SH-SY5Y (cell line): ENCODE measurements around the gene FCN2.

Source experiments
- GATA2 ChIP-seq: IDR thresholded peaks from 2 replicates; pipeline ENCODE4 v1.6.1; 2011; ENCODE audit warnings: mild to moderate bottlenecking, low read depth, low read length
- GATA3 ChIP-seq: IDR thresholded peaks from 2 replicates; pipeline ENCODE4 v1.6.1; 2011; ENCODE audit warnings: low read depth, mild to moderate bottlenecking, low read length, moderate library complexity

Gene FCN2

DNA sequence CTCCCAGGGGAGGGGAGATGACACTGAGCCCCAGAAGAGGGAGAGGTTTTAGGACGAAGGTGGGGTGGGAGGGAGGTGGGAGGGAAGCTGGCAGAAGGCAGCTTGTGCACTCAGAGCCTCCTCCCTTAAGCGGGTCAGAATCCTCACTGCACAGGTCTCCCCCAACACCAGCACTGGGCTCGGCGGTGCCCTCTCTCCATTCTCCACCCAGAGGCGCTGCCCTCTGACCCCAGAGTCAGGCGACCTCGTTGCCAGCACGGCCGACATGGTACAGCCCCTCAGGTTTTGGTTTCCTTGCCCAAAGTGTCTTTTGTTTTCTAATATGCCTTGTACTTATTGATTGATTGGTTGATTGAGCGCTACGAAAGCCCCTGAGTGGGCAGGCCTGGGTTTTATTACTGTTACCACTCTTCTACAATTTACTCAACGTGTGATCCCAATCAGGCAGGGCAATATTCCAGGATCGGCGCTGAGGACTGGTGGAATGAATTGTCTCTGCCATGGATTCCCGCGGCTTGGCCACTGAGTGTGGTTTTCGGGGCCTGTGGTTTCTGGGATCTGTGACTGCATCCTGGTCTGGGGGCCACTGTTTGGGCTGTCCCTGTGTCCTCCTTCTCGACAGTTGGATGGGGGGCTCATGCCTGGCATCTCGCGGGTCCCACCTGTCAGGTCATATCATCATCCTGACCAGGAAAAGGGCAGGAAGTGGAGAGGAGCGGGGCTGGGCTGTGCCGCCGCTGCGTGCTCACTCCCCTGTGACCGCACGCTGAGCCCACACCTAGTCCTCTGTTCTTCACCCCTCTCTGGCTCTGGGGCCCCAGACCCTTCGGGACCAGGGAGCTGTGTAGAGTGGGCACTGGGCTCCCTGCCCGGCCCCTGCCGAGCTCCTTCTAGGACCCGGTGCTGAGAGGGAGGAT lies 9.6 kb upstream of the FCN2 start:
- TF ChIP-seq GATA2 (no peak), GATA3 (no peak)

DNA sequence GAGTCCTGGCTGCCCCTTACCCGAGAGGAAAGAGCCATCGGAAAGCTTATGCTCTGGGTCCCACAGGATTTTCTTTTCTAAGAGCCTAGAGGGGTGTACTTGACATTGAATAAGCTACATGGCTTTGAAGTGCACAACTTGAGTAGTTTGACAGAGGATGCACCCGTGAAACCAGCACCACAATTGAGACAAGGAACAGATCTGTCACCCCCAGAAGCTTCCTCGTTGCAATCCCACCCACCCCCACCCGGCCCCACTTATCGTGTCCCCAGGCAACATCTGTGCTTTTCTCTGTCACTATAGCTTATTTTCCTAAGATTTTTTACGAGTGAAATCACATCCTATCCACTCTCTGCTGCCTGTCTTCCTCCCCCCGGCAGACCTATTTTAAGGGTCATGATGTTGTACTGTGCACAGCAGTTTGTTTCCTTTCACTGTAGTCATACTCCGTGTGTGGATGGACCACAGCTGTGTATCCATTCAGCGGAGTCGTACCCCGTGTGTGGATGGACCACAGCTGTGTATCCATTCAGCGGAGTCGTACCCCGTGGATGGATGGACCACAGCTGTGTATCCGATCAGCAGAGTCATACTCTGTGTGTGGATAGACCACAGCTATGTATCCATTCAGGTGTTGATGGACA lies 8.8 kb upstream of the FCN2 start:
- TF ChIP-seq GATA2 (no peak), GATA3 (no peak)

GRCh38 chr9:134872482-134873231 lies 8.0 kb upstream of the FCN2 start:
- TF ChIP-seq GATA2 (no peak), GATA3 (no peak)

- TF ChIP-seq GATA3 = no peak
- TF ChIP-seq GATA2 = no peak
Measured at GRCh38 chr9:134875371-134875770, 5.2 kb upstream of the FCN2 start.

DNA sequence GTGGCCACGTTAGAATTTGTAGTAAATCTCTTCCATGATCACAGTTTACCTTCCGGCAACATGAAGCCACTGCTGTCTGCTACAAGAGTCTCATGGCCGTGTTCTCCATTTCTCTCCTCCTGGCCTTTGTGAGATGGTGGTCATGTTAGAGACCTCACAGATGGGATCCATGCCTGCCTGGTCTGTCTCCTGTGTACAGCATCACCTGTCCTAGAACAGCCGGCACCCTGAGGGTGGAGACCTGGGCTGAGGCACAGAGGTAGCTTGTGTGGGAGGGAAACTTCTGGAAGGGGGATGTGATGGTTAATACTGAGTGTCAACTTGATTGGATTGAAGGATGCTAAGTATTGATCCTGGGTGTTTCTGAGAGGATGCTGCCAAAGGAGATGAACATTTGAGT lies 3.1 kb upstream of the FCN2 start:
- TF ChIP-seq GATA3 (no peak), GATA2 (no peak)

DNA sequence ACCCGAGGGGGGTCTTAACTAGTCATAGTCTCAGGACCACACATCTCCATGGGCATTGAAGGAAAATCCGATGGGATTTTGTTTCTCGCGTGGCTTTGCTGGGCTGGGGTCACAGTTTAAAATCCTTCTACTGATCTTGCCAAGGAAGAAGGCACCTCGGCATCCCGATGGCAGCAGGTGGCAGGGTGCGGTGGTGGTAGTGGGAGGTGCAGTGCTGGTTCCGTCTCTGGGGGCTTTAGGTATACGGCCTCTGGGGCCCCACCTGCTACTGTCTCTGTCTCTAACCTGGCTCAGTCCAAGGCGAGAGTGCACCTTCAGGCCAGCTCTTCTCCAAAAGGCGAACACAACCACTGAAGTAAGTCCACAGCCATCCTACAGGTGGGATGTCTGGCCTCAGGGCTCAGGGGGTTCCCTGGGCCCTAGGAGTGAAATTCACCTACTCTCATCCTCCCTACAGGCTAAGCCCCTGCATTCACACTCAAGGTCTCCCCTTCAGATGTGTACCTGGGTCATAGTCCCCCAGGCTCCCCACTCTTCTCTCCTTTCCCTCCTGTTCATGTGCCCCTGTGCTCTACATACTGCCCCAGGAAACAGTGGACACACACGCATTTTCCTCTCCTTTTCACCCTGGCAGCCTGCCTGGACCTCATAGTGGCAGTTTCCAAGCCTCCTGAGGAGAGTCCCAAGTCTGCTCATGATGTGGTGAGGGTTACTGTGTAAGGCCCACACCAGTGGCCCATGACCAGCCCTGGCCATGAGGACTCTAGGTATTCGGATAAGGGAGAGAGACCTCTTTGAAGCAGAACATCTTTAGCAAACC lies 736 bp upstream of the FCN2 start:
- no peak for TF ChIP-seq GATA3
- no peak for TF ChIP-seq GATA2

- no peak for TF ChIP-seq GATA3
- TF ChIP-seq GATA2 = no peak
Measured at GRCh38 chr9:134881313-134881670, 682 bp downstream of the FCN2 start.

DNA sequence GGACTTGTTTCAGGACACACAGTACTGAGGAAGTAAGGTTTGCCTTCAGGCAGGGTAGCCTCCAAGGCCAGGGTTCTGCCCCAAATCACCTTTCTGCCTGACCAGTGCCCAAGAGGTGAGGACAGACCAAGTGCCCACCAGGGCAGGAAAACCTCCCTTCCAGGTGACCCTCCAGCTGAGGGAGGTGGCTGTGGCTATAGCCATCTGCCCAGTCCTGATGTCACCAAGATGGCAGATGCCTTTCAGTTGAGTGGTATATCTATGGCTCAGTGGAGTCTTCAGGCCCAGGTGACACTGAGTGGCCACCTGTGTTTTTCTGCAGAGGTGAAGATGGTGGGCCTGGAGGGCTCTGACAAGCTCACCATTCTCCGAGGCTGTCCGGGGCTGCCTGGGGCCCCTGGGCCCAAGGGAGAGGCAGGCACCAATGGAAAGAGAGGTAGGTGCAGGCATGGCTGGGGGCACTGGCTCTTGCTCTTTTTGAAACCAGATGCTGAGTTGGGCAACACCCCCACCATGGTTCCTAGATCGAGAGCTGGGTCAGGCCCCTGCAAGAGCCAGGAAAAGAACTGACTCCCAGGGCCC lies 1.7 kb downstream of the FCN2 start:
- no peak for TF ChIP-seq GATA3
- TF ChIP-seq GATA2 = no peak

- no peak for TF ChIP-seq GATA3
- TF ChIP-seq GATA2 = no peak
Measured at GRCh38 chr9:134883040-134883782, 2.6 kb downstream of the FCN2 start.

- TF ChIP-seq GATA2 = no peak
- no peak for TF ChIP-seq GATA3
Measured at GRCh38 chr9:134884492-134884891, 3.9 kb downstream of the FCN2 start.

GRCh38 chr9:134885001-134885678 lies 4.5 kb downstream of the FCN2 start:
- TF ChIP-seq GATA3 (no peak), GATA2 (no peak)
